IPS-NIHi11 (cell line): ENCODE data around the gene LMNTD1.
"Not testable (repeated sequence)": the region's sequence is repeated elsewhere in the genome, so short reads cannot be mapped to it uniquely, and the experiment has no call there.

ENCODE experiments used
- DNase-seq: peaks from one replicate; pipeline ENCODE4 v3.0.0; 2012; ENCODE audit warnings: mixed read lengths, low spot score

Gene LMNTD1

DNA sequence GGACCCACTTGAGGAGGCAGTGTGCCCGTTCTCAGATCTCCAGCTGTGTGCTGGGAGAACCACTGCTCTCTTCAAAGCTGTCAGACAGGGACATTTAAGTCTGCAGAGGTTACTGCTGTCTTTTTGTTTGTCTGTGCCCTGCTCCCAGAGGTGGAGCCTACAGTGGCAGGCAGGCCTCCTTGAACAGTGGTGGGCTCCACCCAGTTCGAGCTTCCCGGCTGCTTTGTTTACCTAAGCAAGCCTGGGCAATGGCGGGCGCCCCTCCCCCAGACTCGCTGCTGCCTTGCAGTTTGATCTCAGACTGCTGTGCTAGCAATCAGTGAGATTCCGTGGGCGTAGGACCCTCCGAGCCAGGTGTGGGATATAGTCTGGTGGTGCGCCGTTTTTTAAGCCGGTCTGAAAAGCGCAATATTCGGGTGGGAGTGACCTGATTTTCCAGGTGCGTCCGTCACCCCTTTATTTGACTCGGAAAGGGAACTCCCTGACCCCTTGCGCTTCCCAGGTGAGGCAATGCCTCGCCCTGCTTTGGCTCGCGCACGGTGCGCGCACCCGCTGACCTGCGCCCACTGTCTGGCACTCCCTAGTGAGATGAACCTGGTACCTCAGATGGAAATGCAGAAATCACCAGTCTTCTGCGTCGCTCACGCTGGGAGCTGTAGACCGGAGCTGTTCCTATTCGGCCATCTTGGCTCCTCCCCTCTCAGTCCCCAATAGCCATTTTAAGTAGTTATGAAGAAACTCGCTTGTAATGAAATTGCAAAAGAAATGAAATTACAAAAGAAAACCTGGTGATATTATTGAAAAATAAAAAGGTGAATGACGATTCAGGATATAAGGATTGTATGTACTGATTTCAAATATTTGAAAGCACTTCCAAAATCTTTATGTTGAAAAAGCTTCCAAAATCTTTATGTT, 63.9 kb downstream of the LMNTD1 start:
- not testable (repeated sequence) for DNase-seq

DNA sequence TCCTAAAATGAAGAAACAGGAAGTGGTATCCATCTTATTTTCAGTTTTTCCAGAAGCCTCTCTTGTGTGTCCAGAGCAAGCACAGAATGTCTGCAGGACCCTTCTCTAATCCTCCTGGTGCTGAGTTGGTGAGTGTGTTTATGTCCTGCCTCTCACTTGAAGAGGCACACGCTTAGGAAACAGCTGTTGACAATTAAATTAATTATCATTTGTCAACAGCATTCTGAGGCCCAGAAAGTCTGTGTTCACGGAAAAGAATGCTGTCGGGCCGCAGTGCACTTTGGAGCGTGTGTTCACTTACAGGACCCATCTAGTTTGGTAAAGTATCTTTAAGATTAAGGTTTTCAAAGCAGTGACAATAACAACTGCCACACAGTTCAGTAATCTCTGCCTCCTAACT, 70.5 kb downstream of the LMNTD1 start:
- no peak for DNase-seq

DNA sequence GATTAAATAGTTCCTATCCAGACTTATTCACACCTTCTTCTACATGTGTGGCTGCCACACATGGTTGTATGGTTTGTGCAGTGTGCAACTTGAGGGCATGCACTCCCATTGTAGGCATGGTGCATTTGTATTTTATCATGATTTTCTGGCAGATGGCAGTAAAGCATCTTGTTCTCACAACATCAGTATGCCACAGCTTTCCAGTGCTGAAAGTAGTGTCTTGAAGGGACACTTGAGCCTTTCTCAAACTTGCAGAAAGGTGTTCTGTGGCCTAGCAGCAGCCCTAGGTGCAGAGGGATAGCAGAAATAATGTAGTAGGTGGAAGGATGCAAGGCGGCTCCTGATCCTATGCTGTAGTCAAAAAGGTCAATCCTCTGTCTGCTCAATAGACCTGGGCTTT, 72.9 kb downstream of the LMNTD1 start:
- DNase-seq = no peak

DNA sequence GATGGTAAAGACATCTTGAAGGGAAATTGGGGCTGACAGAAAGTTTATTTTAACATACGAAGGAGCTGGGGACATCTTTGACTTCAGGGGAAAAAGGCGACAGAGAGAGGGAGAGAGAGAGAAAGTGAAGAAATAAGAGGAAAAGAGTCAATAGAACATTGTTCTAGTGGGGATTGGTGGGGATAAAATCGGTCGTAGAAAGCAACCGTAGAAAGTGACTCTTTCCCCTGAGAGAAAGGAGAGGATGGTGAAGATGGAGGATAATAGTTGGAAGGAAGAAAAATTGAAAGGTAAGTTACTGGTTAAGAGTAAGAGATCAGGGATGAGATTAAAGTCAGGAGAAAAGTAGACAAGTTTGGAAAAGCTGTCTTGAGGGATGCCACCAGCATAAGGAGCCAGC, 75.9 kb downstream of the LMNTD1 start:
- DNase-seq = no peak

GRCh38 chr12:25472453-25472852, 80.6 kb downstream of the LMNTD1 start:
- DNase-seq = no peak

GRCh38 chr12:25469861-25470260, 83.2 kb downstream of the LMNTD1 start:
- no peak for DNase-seq

DNA sequence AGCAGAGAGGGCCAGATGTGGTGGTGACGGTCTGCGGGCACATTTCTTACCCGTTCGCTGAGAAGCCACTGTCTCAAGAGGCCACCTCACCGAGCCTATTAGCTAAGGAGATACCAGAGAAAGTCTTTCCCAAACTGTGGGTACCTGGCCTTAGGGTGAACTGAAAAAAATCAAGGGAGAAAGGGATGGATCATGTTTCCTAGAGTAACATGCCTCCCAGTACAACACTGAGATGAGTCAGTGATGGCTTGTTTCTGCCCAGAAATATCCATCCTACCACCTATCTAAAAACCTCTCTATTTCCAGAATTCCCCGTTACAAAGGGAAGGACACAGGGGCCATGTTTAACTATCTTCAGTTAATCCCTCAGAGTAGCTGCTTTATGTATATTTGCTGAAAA, 83.7 kb downstream of the LMNTD1 start:
- no peak for DNase-seq

DNA sequence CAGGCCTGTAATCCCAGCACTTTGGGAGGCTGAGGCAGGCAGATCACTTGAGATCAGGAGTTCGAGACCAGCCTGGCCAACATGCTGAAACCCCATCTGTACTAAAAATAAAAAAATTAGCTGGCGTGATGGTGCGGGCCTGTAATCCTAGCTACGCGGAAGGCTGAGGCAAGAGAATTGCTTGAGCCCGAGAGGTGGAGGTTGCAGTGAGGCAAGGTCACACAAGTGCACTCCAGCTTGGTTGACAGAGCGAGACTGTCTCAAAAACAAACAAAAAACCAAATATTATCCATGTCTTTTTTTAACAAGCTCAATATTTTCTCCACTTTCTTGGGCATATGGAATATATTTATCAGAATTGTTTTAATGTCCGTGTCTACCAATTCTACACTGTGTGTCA, 89.6 kb downstream of the LMNTD1 start:
- no peak for DNase-seq

- no peak for DNase-seq
These were observed 90.1 kb downstream of the LMNTD1 start for GRCh38 chr12:25463005-25463404.

GRCh38 chr12:25459541-25459951, 93.5 kb downstream of the LMNTD1 start:
- no peak for DNase-seq

DNA sequence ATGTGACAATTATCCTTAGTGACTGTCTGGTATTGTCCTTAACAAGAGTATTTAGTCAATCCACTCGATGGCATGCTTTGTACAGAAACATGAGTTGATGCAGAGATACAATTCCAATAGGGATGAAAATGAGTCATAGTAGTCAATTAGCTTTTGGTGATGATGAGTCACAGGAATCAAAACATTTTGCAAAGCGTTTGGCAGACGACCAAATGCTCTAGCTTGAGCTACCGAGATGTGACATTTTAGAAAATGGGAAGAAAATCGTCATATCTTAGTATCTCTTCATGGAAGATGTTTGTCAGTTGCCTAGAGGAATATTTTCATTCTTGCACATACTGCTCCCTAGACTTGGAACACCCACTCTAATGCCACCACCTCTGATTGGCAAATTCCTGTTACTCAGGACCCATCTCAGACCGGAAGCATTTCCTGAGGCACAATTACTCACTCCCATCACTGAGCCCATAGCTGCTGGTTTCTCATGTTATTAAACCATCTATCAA, 95.0 kb downstream of the LMNTD1 start:
- DNase-seq = no peak

GRCh38 chr12:25456474-25456873, 96.6 kb downstream of the LMNTD1 start:
- no peak for DNase-seq

DNA sequence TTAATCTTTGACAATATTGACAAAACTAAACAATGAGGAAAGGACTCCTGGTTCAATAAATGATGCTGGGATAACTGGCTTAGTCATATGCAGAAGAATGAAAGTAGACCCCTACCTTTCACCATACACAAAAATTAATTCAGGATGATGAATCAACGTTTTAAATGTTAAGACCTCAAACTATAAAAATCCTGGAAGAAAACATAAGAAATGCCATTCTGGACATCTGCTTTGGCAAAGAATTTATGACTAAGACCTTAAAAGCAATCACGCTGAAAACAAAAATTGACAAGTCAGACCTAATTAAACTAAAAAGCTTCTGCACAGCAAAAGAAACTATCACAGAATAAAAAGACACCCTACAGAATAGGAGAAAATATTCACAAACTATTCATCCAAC, 97.4 kb downstream of the LMNTD1 start:
- no peak for DNase-seq

GRCh38 chr12:25449007-25449406, 104.1 kb downstream of the LMNTD1 start:
- no peak for DNase-seq

DNA sequence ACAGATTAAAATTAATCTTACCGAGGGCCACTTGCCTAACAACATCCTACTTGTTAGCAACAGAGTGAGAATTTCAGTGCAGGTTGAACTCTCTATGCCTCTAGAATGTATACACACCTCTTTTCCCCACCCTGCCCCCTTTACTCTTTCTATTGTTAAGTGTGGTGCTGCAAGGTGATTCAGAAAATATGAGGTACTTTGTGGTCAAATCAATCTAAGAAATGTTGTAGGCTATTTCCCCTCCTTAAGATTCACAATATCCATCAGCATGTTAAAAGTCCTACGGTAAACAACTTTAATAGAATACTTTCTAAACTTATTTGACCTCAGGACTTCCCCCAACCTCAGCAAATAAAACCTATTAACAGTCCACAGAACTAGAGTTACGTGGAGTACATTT, 106.0 kb downstream of the LMNTD1 start:
- DNase-seq = no peak

DNA sequence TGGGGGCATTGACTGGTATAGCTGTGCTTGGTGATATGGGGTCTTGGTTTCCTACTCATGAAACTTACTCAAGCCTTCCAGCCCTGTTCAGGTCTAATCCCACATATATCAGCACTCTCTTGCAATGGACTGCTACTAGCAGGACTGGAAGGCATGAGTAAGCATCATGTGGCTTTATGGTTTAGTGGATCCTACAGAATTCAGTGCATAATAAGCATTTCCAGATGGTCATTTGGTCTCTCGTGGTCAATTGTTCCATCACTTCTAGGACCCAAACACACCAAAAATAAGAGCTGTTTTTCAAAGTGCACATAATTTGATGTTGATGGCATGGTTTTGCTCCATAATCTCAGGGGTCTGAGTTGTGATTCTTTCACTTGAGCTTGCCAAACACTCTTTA, 114.4 kb downstream of the LMNTD1 start:
- DNase-seq = no peak

DNA sequence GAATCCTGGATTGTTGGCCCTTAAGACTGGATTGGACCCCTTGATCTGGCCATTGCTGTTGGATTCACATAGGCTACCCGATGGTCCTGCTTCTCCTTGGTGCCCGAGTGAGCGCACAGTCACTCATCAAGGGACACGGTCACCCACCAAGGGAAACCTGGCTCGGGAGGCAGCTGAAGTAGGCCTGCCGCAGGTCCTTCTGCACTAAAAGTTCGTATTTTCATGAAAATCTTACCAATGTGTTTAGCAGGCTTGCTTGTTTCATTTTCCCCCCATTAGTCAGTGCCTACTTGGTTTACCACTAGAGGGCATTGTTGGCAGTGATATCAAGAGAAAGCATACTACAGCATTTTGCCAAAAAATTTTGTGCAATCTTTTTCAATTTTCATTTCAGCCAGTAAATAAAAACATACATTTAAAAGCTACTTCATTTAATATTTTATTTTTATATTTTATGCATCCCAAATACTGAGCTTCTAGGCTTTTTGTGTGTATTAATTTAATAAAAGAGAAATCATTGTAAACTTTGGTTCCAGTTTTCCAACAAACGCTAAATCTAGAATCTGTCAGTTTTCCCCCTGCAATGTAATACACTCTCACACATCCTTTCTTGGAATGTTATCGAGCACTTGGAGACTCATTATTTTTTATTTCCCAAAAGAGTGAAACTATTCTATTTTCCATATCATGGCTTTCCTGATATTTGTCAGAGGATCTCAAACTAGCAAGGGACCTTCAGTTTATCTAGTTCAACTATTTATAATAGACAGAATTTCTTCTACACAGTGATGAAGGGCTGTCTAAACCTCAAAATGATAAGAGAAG, 116.7 kb downstream of the LMNTD1 start:
- peak; percentile 67 for DNase-seq

DNA sequence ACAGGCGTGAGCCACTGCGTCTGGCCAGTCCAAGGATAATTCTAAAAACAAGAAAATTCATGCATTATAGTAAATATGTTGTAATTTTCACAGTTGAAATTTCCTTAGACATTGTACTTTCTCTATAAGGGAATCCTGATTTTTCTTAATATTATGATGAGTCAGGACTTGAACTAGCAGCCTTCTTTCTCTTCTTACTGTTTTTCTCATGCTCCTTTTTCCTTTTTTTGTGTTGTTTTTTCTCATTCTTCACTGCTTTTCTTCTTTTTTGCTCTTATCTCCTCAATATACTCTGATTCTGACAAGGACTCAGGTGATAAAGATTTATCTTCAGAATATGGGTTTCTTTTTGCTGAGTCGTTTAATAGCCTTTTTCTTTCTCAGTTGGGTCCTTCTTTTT, 117.7 kb downstream of the LMNTD1 start:
- DNase-seq = no peak

DNA sequence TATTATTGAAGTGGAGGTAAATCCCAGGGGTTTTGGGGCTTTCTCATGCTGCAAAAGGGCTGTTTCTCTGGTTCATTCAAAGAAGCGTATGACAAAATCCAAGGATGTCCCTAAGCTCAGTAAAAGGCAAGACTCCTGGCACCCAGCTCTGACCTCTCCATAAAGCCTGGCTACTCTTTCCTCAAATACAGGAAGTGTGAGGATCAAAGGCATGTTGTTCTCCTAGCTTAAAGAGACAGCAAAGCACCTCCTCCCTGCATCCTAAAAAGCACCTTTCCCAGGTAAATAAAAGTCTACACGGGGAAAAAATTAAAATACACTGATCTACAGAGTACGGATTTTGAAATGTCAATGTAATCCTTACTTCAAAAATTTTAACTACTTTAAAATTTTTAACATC, 118.6 kb downstream of the LMNTD1 start:
- DNase-seq = peak; percentile 17

DNA sequence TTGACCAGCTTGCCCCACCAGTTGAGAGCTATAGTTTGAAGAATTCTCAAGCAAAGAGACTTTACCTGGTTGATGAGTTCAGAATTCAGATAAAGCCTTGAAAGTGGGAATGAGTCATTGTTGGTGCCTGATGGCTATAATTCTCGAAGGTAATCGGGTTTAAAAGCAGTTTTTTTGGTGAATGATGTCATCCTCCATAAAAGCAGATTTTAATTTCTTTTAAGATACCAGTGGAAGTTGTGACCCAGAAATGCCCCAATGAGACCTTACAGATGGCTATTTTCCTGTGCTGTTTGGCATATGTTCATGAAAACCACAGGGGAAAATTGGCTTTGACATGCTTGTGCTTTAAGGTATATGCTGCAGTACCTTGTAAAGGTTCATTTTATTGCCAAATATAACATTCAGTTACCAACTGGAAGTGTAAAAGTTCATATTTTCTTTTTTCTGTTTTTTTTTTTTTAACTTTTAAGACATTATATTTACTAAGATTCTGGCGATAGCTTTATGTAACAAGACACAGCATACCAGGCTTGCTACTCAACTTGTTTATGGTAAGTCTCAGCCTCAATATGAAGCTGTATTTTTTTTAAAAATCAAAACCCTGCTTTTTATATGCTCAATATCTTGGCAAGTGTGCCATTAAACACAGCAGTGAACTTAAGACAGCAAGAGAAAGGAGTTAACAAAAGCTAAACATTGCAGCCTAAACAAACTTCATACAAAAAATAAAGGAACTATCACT, 119.3 kb downstream of the LMNTD1 start:
- DNase-seq = no peak

- DNase-seq = no peak
These were observed 120.1 kb downstream of the LMNTD1 start for GRCh38 chr12:25433024-25433423.
